ENCODE measurements around the gene MORF4L2.

GRCh38 chrX:103685396-103685795 is 1.1 kb downstream of the MORF4L2 start:
- no peak for TF ChIP-seq POLR2A (IDR thresholded peaks at IDR 0.05)
- no peak for TF ChIP-seq CTCF (IDR thresholded peaks at IDR 0.05)
- TF ChIP-seq EP300 (IDR thresholded peaks at IDR 0.05): no peak
